K562 (cell line): ENCODE measurements around the gene PFDN2. TPM values are rescaled to one million over a fixed set of nuclear protein-coding genes. Genes with fewer than 3 reads are reported as not detected.

Experiments used
- CEBPG ChIP-seq, 3 experiments: fragments of 200-800 bp in 1 of 3; sonication (Bioruptor generic) in 1 of 3; sonication (generic) in 1 of 3; formaldehyde crosslinking in 1 of 3; IDR thresholded peaks in 2 of 3; conservative IDR thresholded peaks in 1 of 3; 2 replicates each; pipeline versions ENCODE4 v1.6.1 to v1.8.0; 2016 to 2022; ENCODE audit warnings: missing compliant biosample characterization in 2 of 3, missing genetic modification characterization in 2 of 3, mild to moderate bottlenecking in 1 of 3, missing genetic modification reagents in 1 of 3
- CHD1 ChIP-seq: fragments of 200-600 bp; sonication (generic); IDR thresholded peaks from one replicate; pipeline ENCODE4 v1.6.1; 2012; ENCODE audit warnings: mild to moderate bottlenecking, moderate library complexity, low read length, inconsistent platforms
- CTBP1 ChIP-seq: fragments of 450-650 bp; IDR thresholded peaks from 2 replicates; pipeline ENCODE4 v1.6.1; 2016; ENCODE audit warnings: borderline replicate concordance
- EGR1 ChIP-seq: fragments of 450-650 bp; conservative IDR thresholded peaks from 2 replicates; pipeline ENCODE4 v1.6.1; 2017; ENCODE audit warnings: mild to moderate bottlenecking
- ELF1 ChIP-seq: fragments of 200-800 bp; sonication (Bioruptor generic); IDR thresholded peaks from 2 replicates; pipeline ENCODE4 v1.6.1; 2016; ENCODE audit warnings: missing genetic modification characterization, missing compliant biosample characterization
- ETV5 ChIP-seq: sonication (generic); formaldehyde crosslinking; IDR thresholded peaks from 2 replicates; pipeline ENCODE4 v1.4.0; 2020; ENCODE audit warnings: low read depth, mild to moderate bottlenecking, missing genetic modification reagents
- GATAD2A ChIP-seq: fragments of 450-650 bp; IDR thresholded peaks from 2 replicates; pipeline ENCODE4 v1.6.1; 2017
- ID3 ChIP-seq, 2 experiments: fragments of 250-450 bp in 1 of 2; fragments of 450-650 bp in 1 of 2; sonication (Bioruptor Pico) in 1 of 2; IDR thresholded peaks; 2 replicates each; pipeline versions ENCODE4 v1.6.1 to v1.8.0; 2016 to 2021; ENCODE audit warnings: mild to moderate bottlenecking in 2 of 2, moderate library complexity in 2 of 2, missing compliant biosample characterization in 1 of 2, missing genetic modification characterization in 1 of 2
- ILK ChIP-seq: fragments of 450-650 bp; IDR thresholded peaks from 2 replicates; pipeline ENCODE4 v1.6.1; 2016; ENCODE audit warnings: missing genetic modification characterization, low read depth, mild to moderate bottlenecking, missing compliant biosample characterization, moderate library complexity, borderline replicate concordance
- NR1H2 ChIP-seq: sonication (generic); formaldehyde crosslinking; IDR thresholded peaks from 2 replicates; pipeline ENCODE4 v1.4.0; 2020; ENCODE audit warnings: mild to moderate bottlenecking, missing genetic modification reagents
- RBFOX2 ChIP-seq: fragments of 200-400 bp; formaldehyde crosslinking; IDR thresholded peaks from 2 replicates; pipeline ENCODE4 v1.6.1; 2017; ENCODE audit warnings: low read depth, mild to moderate bottlenecking, low read length, moderate library complexity
- RFX1 ChIP-seq: fragments of 450-650 bp; IDR thresholded peaks from 2 replicates; pipeline ENCODE4 v1.6.1; 2016; ENCODE audit warnings: mild to moderate bottlenecking, moderate library complexity
- RUNX1 ChIP-seq: sonication (generic); IDR thresholded peaks from 2 replicates; pipeline ENCODE4 v1.6.1; 2016; ENCODE audit warnings: antibody characterized with exemption, low read depth
- XRCC3 ChIP-seq: fragments of 450-650 bp; IDR thresholded peaks from 2 replicates; pipeline ENCODE4 v1.6.1; 2017; ENCODE audit warnings: mild to moderate bottlenecking, moderate library complexity
- ZBTB2 ChIP-seq: fragments of 450-650 bp; IDR thresholded peaks from 2 replicates; pipeline ENCODE4 v1.6.1; 2016; ENCODE audit warnings: antibody characterized with exemption
- ZFP1 ChIP-seq: fragments of 450-650 bp; formaldehyde crosslinking; IDR thresholded peaks from 2 replicates; pipeline ENCODE4 v1.4.0; 2020; ENCODE audit warnings: mild to moderate bottlenecking, mixed read lengths
- ZNF668 ChIP-seq: fragments of 250-450 bp; sonication (Bioruptor Pico); IDR thresholded peaks from 2 replicates; pipeline ENCODE4 v1.8.0; 2022; ENCODE audit warnings: mild to moderate bottlenecking, inconsistent platforms
- polyA plus RNA-seq, 8 experiments: library from polyadenylated mRNA; depleted of rRNA in 4 of 8; stranded (reverse) in 5 of 8; unstranded in 3 of 8; fragments of >200 nt; fragmentation: Nextera tagmentation in 2 of 8; fragmentation: Illumina TruSeq in 1 of 8; extraction: Ambion mirVana in 2 of 8; extraction: Trizol in 1 of 8; gene quantifications; 2 replicates each; pipeline versions ENCODE4 v1.2.1 to v1.2.3, GENCODE V29; 2011 to 2014; ENCODE audit warnings: inconsistent platforms in 1 of 8, missing spikeins in 1 of 8
- total RNA-seq, 7 experiments: library from RNA; depleted of rRNA in 6 of 7; stranded (reverse); fragments of >200 nt in 6 of 7; fragmentation: Illumina TruSeq in 2 of 7; extraction: Trizol in 2 of 7; gene quantifications; 2 replicates each; pipeline versions ENCODE4 v1.2.1 to v1.2.3, GENCODE V29; 2011 to 2021; ENCODE audit warnings: low replicate concordance in 1 of 7
- TF ChIP-seq, protein P1 (sequence below): sonication (generic); formaldehyde crosslinking; IDR thresholded peaks from 2 replicates; pipeline ENCODE4 v1.8.0; 2022; ENCODE audit warnings: mild to moderate bottlenecking, missing genetic modification reagents
- TF ChIP-seq, protein P2 (sequence below), 2 experiments: fragments of 450-650 bp in 1 of 2; sonication (generic) in 1 of 2; formaldehyde crosslinking in 1 of 2; IDR thresholded peaks in 1 of 2; conservative IDR thresholded peaks in 1 of 2; 2 replicates each; pipeline versions ENCODE4 v1.6.1 to v1.8.1; 2016 to 2023; ENCODE audit warnings: mild to moderate bottlenecking in 2 of 2, moderate library complexity in 2 of 2, inconsistent platforms in 1 of 2, missing genetic modification reagents in 1 of 2

The PFDN2 gene
- total and polyA plus RNA-seq, 9 of the 15 experiments (the other 6 are each of a cell fraction or from before 2014, with no cell fraction given): 50.2 to 361 (median 144) TPM

DNA sequence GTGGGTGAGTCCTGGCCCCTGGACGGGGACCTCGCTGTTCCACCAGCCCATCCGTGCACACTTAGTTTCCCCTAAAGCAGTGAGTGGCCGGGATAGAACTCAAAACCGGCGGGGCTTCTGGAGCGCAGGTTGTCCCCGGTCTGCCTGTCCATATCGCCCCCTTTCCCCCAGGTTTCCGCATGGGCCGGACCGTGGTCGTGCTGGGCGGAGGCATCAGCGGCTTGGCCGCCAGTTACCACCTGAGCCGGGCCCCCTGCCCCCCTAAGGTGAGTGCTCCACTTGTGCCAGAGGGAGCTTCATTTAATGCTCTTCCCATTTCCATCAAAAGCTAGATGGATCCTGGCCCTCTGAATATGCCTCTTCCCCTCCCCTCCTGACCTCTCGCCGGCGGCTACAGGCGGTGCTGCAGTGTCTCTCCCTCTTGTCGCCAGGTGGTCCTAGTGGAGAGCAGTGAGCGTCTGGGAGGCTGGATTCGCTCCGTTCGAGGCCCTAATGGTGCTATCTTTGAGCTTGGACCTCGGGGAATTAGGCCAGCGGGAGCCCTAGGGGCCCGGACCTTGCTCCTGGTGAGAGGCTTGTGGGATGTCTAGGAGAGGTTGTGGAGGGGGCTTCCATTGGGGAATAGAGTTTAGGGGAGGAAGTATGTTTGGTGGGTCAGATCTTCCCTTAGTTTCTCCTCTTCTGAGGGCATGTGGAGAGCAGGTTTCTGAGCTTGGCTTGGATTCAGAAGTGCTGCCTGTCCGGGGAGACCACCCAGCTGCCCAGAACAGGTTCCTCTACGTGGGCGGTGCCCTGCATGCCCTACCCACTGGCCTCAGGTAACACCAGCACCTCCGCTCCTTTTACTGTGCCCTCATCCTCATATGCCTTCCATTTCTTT, 49.1 kb upstream of the PFDN2 start (continued):
- TF ChIP-seq NR1H2: 0 out of 2 replicates have a peak, but pooled peaks have one; percentile 78
- TF ChIP-seq ID3 (CRISPR knock-in tag; IDR thresholded peaks at IDR 0.05): no peak
- TF ChIP-seq ID3 (tag; IDR thresholded peaks at IDR 0.05): no peak
- peak; percentile 28; the same call in 1 of the 2 replicates for TF ChIP-seq RUNX1
- TF ChIP-seq RFX1: no peak
- TF ChIP-seq GATAD2A: 0 out of 2 replicates have a peak, but pooled peaks have one; percentile 1
- TF ChIP-seq EGR1: 0 out of 2 replicates have a peak, but pooled peaks have one; percentile 19
- TF ChIP-seq, protein P1, sequence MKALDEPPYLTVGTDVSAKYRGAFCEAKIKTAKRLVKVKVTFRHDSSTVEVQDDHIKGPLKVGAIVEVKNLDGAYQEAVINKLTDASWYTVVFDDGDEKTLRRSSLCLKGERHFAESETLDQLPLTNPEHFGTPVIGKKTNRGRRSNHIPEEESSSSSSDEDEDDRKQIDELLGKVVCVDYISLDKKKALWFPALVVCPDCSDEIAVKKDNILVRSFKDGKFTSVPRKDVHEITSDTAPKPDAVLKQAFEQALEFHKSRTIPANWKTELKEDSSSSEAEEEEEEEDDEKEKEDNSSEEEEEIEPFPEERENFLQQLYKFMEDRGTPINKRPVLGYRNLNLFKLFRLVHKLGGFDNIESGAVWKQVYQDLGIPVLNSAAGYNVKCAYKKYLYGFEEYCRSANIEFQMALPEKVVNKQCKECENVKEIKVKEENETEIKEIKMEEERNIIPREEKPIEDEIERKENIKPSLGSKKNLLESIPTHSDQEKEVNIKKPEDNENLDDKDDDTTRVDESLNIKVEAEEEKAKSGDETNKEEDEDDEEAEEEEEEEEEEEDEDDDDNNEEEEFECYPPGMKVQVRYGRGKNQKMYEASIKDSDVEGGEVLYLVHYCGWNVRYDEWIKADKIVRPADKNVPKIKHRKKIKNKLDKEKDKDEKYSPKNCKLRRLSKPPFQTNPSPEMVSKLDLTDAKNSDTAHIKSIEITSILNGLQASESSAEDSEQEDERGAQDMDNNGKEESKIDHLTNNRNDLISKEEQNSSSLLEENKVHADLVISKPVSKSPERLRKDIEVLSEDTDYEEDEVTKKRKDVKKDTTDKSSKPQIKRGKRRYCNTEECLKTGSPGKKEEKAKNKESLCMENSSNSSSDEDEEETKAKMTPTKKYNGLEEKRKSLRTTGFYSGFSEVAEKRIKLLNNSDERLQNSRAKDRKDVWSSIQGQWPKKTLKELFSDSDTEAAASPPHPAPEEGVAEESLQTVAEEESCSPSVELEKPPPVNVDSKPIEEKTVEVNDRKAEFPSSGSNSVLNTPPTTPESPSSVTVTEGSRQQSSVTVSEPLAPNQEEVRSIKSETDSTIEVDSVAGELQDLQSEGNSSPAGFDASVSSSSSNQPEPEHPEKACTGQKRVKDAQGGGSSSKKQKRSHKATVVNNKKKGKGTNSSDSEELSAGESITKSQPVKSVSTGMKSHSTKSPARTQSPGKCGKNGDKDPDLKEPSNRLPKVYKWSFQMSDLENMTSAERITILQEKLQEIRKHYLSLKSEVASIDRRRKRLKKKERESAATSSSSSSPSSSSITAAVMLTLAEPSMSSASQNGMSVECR: peak; percentile 29
- TF ChIP-seq ZFP1: no peak
- TF ChIP-seq ZNF668: no peak
- TF ChIP-seq ILK: no peak
- peak; percentile 10 for TF ChIP-seq CTBP1
- TF ChIP-seq, protein P2, sequence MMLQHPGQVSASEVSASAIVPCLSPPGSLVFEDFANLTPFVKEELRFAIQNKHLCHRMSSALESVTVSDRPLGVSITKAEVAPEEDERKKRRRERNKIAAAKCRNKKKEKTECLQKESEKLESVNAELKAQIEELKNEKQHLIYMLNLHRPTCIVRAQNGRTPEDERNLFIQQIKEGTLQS (IDR thresholded peaks at IDR 0.05): no peak
- TF ChIP-seq, protein P2 (CRISPR knock-in tag; conservative IDR thresholded peaks at IDR 0.05): no peak
- no peak for TF ChIP-seq ZBTB2
- TF ChIP-seq RBFOX2: peak; percentile 75
- TF ChIP-seq CEBPG (CRISPR knock-in tag; IDR thresholded peaks at IDR 0.05): no peak
- no peak for TF ChIP-seq CEBPG (tag; conservative IDR thresholded peaks at IDR 0.05 in 1 of 2, IDR thresholded peaks at IDR 0.05 in 1 of 2)
- peak; percentile 86 for TF ChIP-seq CHD1
- 0 out of 2 replicates have a peak, but pooled peaks have one; percentile 10 for TF ChIP-seq ETV5 (CRISPR knock-in tag)
- TF ChIP-seq XRCC3: no peak
- TF ChIP-seq ELF1: peak; percentile 48; the same call in 1 of the 2 replicates
